H9 (cell line): Measurements from ENCODE around the gene IFT122. TPM values are rescaled to one million over a fixed set of nuclear protein-coding genes. Genes with fewer than 3 reads are reported as not detected.
"Not testable (repeated sequence)": the region's sequence is repeated elsewhere in the genome, so short reads cannot be mapped to it uniquely, and the experiment has no call there.

Experiments used
- DNase-seq: peaks from one replicate; pipeline ENCODE4 v3.0.0-alpha.2; 2017
- H2AFZ ChIP-seq: one replicate; pipeline ENCODE4 v1.6.1; 2013; ENCODE audit warnings: mild to moderate bottlenecking, low read length, control low read depth, moderate library complexity
- H2AK5ac ChIP-seq: 2 replicates; pipeline ENCODE4 v1.6.1; 2013; ENCODE audit warnings: low read length, control low read depth, mixed read lengths; ENCODE audit not compliant: insufficient read length
- H2BK120ac ChIP-seq: one replicate; pipeline ENCODE4 v1.6.1; 2013; ENCODE audit warnings: low read depth, mild to moderate bottlenecking, low read length, control low read depth, inconsistent platforms; ENCODE audit not compliant: poor library complexity, severe bottlenecking
- H2BK12ac ChIP-seq: 2 replicates; pipeline ENCODE4 v1.6.1; 2013; ENCODE audit warnings: low read length, control low read depth, mixed read lengths, low read depth; ENCODE audit not compliant: insufficient read length
- H2BK15ac ChIP-seq: 2 replicates; pipeline ENCODE4 v1.6.1; 2013; ENCODE audit warnings: low read depth, low read length, control low read depth
- H2BK20ac ChIP-seq: one replicate; pipeline ENCODE4 v1.6.1; 2013; ENCODE audit warnings: low read depth, mild to moderate bottlenecking, low read length, control low read depth, inconsistent platforms; ENCODE audit not compliant: poor library complexity, severe bottlenecking
- H2BK5ac ChIP-seq: 2 replicates; pipeline ENCODE4 v1.6.1; 2013; ENCODE audit warnings: low read length, control low read depth, mixed read lengths; ENCODE audit not compliant: insufficient read length
- H3K14ac ChIP-seq: 2 replicates; pipeline ENCODE4 v1.6.1; 2013; ENCODE audit warnings: low read length, control low read depth; ENCODE audit not compliant: insufficient read depth
- H3K18ac ChIP-seq: 2 replicates; pipeline ENCODE4 v1.6.1; 2013; ENCODE audit warnings: low read depth, mild to moderate bottlenecking, mixed read lengths, low read length, control low read depth; ENCODE audit not compliant: insufficient read length
- H3K23ac ChIP-seq: 2 replicates; pipeline ENCODE4 v1.6.1; 2013; ENCODE audit warnings: low read length, control low read depth, mixed read lengths, low read depth; ENCODE audit not compliant: insufficient read length
- H3K23me2 ChIP-seq: 2 replicates; pipeline ENCODE4 v1.6.1; 2013; ENCODE audit warnings: low read depth, mild to moderate bottlenecking, mixed read lengths, low read length, control low read depth; ENCODE audit not compliant: insufficient read length, poor library complexity, severe bottlenecking
- H3K27ac ChIP-seq: 2 replicates; pipeline ENCODE4 v1.5.1; 2013; ENCODE audit warnings: low read length, control low read depth, mixed read lengths, low read depth; ENCODE audit not compliant: insufficient read length
- H3K27me3 ChIP-seq: 2 replicates; pipeline ENCODE4 v1.6.1; 2013; ENCODE audit warnings: low read length, control low read depth, inconsistent platforms; ENCODE audit not compliant: insufficient read depth
- H3K4ac ChIP-seq: 2 replicates; pipeline ENCODE4 v1.6.1; 2013; ENCODE audit warnings: low read depth, mild to moderate bottlenecking, control low read depth, inconsistent platforms, low read length, moderate library complexity
- H3K4me1 ChIP-seq: 2 replicates; pipeline ENCODE4 v1.6.1; 2013; ENCODE audit warnings: low read length, control low read depth, inconsistent platforms; ENCODE audit not compliant: insufficient read depth
- H3K4me2 ChIP-seq: 2 replicates; pipeline ENCODE4 v1.6.1; 2013; ENCODE audit warnings: low read length, control low read depth, mixed read lengths; ENCODE audit not compliant: insufficient read length, insufficient read depth
- H3K56ac ChIP-seq: 2 replicates; pipeline ENCODE4 v1.6.1; 2013; ENCODE audit warnings: low read depth, mild to moderate bottlenecking, mixed read lengths, low read length, control low read depth; ENCODE audit not compliant: insufficient read length
- H3K79me1 ChIP-seq: 2 replicates; pipeline ENCODE4 v1.6.1; 2013; ENCODE audit warnings: low read depth, mild to moderate bottlenecking, moderate library complexity, low read length, control low read depth, inconsistent platforms; ENCODE audit not compliant: insufficient read depth, poor library complexity, severe bottlenecking
- H3K79me2 ChIP-seq: 2 replicates; pipeline ENCODE4 v1.6.1; 2013; ENCODE audit warnings: low read length, control low read depth, inconsistent platforms; ENCODE audit not compliant: insufficient read depth
- H3K9ac ChIP-seq: 2 replicates; pipeline ENCODE4 v1.6.1; 2013; ENCODE audit warnings: low read length, control low read depth, mixed read lengths; ENCODE audit not compliant: insufficient read length; ENCODE audit errors: extremely low read depth
- H3K9me3 ChIP-seq: one replicate; pipeline ENCODE4 v1.6.1; 2013; ENCODE audit warnings: low read depth, low read length, inconsistent platforms; ENCODE audit not compliant: control insufficient read depth
- H3T11ph ChIP-seq: one replicate; pipeline ENCODE4 v1.6.1; 2013; ENCODE audit warnings: mild to moderate bottlenecking, low read length, control low read depth, inconsistent platforms
- H4K20me1 ChIP-seq: one replicate; pipeline ENCODE4 v1.6.1; 2013; ENCODE audit not compliant: control insufficient read depth, insufficient read length, insufficient read depth
- H4K5ac ChIP-seq: 2 replicates; pipeline ENCODE4 v1.6.1; 2013; ENCODE audit warnings: low read depth, mild to moderate bottlenecking, mixed read lengths, low read length, control low read depth; ENCODE audit not compliant: insufficient read length
- H4K8ac ChIP-seq: replicated peaks from 2 replicates; pipeline ENCODE4 v1.6.1; 2013; ENCODE audit warnings: low read length, control low read depth, mixed read lengths, low read depth; ENCODE audit not compliant: insufficient read length
- H4K91ac ChIP-seq: 2 replicates; pipeline ENCODE4 v1.6.1; 2013; ENCODE audit warnings: low read depth, mild to moderate bottlenecking, moderate library complexity, mixed read lengths, low read length, control low read depth; ENCODE audit not compliant: insufficient read length
- H3K27ac Mint-ChIP-seq, 3 experiments: 2 replicates in 2 of 3; 3 replicates in 1 of 3; pipeline ENCODE4 v1.8.0; 2020 to 2021; ENCODE audit warnings: mixed read lengths in 3 of 3, mild to moderate bottlenecking in 1 of 3, moderate library complexity in 1 of 3
- H3K27me3 Mint-ChIP-seq: 2 replicates; pipeline ENCODE4 v1.8.0; 2021; ENCODE audit warnings: low read depth, mild to moderate bottlenecking, moderate library complexity, mixed read lengths
- H3K36me3 Mint-ChIP-seq, 3 experiments: 2 replicates in 2 of 3; 3 replicates in 1 of 3; pipeline ENCODE4 v1.8.0; 2020 to 2021; ENCODE audit warnings: low read depth in 3 of 3, mixed read lengths in 3 of 3; ENCODE audit not compliant: insufficient read depth in 1 of 3
- H3K4me1 Mint-ChIP-seq, 2 experiments: 2 replicates each; pipeline ENCODE4 v1.8.0; 2020; ENCODE audit warnings: mixed read lengths in 2 of 2
- H3K4me3 Mint-ChIP-seq, 2 experiments: 2 replicates in 1 of 2; 3 replicates in 1 of 2; pipeline ENCODE4 v1.8.0; 2020 to 2021; ENCODE audit warnings: mild to moderate bottlenecking in 2 of 2, mixed read lengths in 2 of 2, moderate library complexity in 1 of 2
- H3K9me3 Mint-ChIP-seq, 2 experiments: 2 replicates in 1 of 2; 3 replicates in 1 of 2; pipeline ENCODE4 v1.8.0; 2020; ENCODE audit warnings: mild to moderate bottlenecking in 2 of 2, mixed read lengths in 2 of 2, moderate library complexity in 1 of 2
- WGBS: extraction: QIAGEN DNeasy Blood & Tissue Kit; methylation state at CpG from one replicate; pipeline ENCODE4 v1.1.7; 2013; ENCODE audit warnings: missing lambda C conversion rate, low lambda C conversion rate, mixed read lengths; ENCODE audit not compliant: insufficient read length; ENCODE audit errors: extremely low coverage; 5-methylcytosine and 5-hydroxymethylcytosine counted together
- total RNA-seq: library from RNA; stranded (reverse); gene quantifications from 2 replicates; pipeline ENCODE4 v1.2.1, GENCODE V29; 2021
- TF ChIP-seq, protein P1 (sequence below): fragments of 200-600 bp; sonication (generic); conservative IDR thresholded peaks from 3 replicates; pipeline ENCODE4 v1.8.0; 2021; ENCODE audit warnings: antibody characterized with exemption, mild to moderate bottlenecking

The IFT122 gene
- total RNA-seq, 1 experiment from 2014 or later, result 19.3 TPM

GRCh38 chr3:129412542-129413198, 27.4 kb upstream of the IFT122 start:
- Histone ChIP-seq H3K9me3 (no peaks in the 10 kb centered on the region), H3K27me3 (0 out of 2 replicates have a peak, but pooled peaks cover 3% of the 10 kb centered on the region), H2BK20ac (no peak overlapping the region), H4K20me1 (no peaks in the 10 kb centered on the region), H3K23ac (no peak overlapping the region), H3K14ac (no peak overlapping the region), H4K5ac (no peak overlapping the region), H4K8ac (no peak overlapping the region), H2BK5ac (no peak overlapping the region), H2BK12ac (no peak overlapping the region), H3K4me1 (no peaks in the 10 kb centered on the region), H3K79me2 (no peaks in the 10 kb centered on the region), H3K23me2 (no peaks in the 10 kb centered on the region), H2BK15ac (no peak overlapping the region), H3K27ac (no peak overlapping the region), H3K4me2 (no peak overlapping the region), H2AFZ (no peak overlapping the region), H3K56ac (no peak overlapping the region), H4K91ac (no peak overlapping the region), H3T11ph (no peak overlapping the region), H2BK120ac (no peak overlapping the region), H3K18ac (no peak overlapping the region), H3K79me1 (no peaks in the 10 kb centered on the region), H3K9ac (no peak overlapping the region), H3K4ac (no peak overlapping the region), H2AK5ac (no peak overlapping the region)
- H3K27me3 Mint-ChIP-seq, result peaks cover 48% of the 10 kb centered on the region
- H3K27ac Mint-ChIP-seq, result no peak overlapping the region
- no peak overlapping the region for H3K4me3 Mint-ChIP-seq
- DNase-seq, result no peak
- H3K36me3 Mint-ChIP-seq, result no peaks in the 10 kb centered on the region
- no CpG with 5 or more reads among the region's 6 CpGs for WGBS
- TF ChIP-seq, protein P1, sequence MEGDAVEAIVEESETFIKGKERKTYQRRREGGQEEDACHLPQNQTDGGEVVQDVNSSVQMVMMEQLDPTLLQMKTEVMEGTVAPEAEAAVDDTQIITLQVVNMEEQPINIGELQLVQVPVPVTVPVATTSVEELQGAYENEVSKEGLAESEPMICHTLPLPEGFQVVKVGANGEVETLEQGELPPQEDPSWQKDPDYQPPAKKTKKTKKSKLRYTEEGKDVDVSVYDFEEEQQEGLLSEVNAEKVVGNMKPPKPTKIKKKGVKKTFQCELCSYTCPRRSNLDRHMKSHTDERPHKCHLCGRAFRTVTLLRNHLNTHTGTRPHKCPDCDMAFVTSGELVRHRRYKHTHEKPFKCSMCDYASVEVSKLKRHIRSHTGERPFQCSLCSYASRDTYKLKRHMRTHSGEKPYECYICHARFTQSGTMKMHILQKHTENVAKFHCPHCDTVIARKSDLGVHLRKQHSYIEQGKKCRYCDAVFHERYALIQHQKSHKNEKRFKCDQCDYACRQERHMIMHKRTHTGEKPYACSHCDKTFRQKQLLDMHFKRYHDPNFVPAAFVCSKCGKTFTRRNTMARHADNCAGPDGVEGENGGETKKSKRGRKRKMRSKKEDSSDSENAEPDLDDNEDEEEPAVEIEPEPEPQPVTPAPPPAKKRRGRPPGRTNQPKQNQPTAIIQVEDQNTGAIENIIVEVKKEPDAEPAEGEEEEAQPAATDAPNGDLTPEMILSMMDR, result no peak
- no peaks in the 10 kb centered on the region for H3K9me3 Mint-ChIP-seq
- H3K4me1 Mint-ChIP-seq, result peaks cover 2 to 4% of the 10 kb centered on the region in 2 experiments; a peak in 2 of 4 replicates

DNA sequence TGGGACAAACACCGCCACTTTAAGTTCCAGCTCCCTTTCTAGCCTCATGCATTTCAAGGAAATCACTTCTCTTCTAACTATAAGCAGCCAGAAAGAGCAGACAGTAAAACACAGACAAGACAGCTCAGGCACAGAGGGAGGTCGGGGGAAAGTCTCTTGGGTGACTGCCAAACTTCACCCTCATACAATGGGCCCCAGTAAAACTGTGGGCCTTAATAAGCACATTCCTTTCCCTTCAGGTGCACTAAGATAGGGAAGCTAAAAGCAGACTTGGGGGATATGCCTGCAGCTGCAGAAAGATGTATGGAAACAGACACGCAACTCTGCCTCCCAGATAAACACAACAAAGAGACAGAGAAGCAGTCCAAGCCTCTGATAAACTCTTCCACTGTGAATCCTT, 26.8 kb upstream of the IFT122 start:
- not testable (repeated sequence) for H3K4me3 Mint-ChIP-seq, H3K9me3 ChIP-seq, H3K23ac ChIP-seq, H2BK15ac ChIP-seq, H3K4me2 ChIP-seq, H3T11ph ChIP-seq, H3K36me3 Mint-ChIP-seq, H4K20me1 ChIP-seq, H3K27ac ChIP-seq, H3K9ac ChIP-seq, H2AFZ ChIP-seq, H4K8ac ChIP-seq, H3K18ac ChIP-seq, H2BK20ac ChIP-seq, H3K4ac ChIP-seq, H3K4me1 ChIP-seq, H3K27me3 ChIP-seq, H3K23me2 ChIP-seq, H3K79me1 ChIP-seq, H3K14ac ChIP-seq, H3K79me2 ChIP-seq, H3K27ac Mint-ChIP-seq, H2AK5ac ChIP-seq, H2BK12ac ChIP-seq, H3K56ac ChIP-seq, H4K91ac ChIP-seq, H2BK120ac ChIP-seq, H3K4me1 Mint-ChIP-seq, H3K9me3 Mint-ChIP-seq, H4K5ac ChIP-seq, DNase-seq, H2BK5ac ChIP-seq
- no CpG with 5 or more reads among the region's 3 CpGs for WGBS
- H3K27me3 Mint-ChIP-seq, result peaks cover 50% of the 10 kb centered on the region
